DND-41 (cell line): ENCODE results near the gene ZNF275.
"Not testable (repeated sequence)": the region's sequence is repeated elsewhere in the genome, so short reads cannot be mapped to it uniquely, and the experiment has no call there.

ENCODE experiments used
- ATAC-seq: fragments of 200-7000 bp; cut with Tn5 transposase; 3 replicates; pipeline ENCODE4 v1.9.1; 2021; ENCODE audit warnings: low read depth; ENCODE audit not compliant: insufficient read depth
- DNase-seq: peaks from one replicate; pipeline ENCODE4 v3.0.0-alpha.2; 2020
- H2AFZ ChIP-seq: 2 replicates; pipeline ENCODE4 v1.6.0; 2012; ENCODE audit warnings: low read depth, low read length
- H3K27ac ChIP-seq: 2 replicates; pipeline ENCODE4 v1.5.1; 2012; ENCODE audit warnings: low read length, inconsistent platforms
- H3K27me3 ChIP-seq: fragments of 200-600 bp; sonication (generic); 2 replicates; pipeline ENCODE4 v1.6.0; 2012; ENCODE audit warnings: low read length, mild to moderate bottlenecking, inconsistent platforms; ENCODE audit not compliant: insufficient read depth, poor library complexity
- H3K36me3 ChIP-seq: 2 replicates; pipeline ENCODE4 v1.5.1; 2012; ENCODE audit warnings: low read length, inconsistent platforms; ENCODE audit not compliant: insufficient read depth
- H3K4me1 ChIP-seq: 2 replicates; pipeline ENCODE4 v1.5.1; 2012; ENCODE audit warnings: mild to moderate bottlenecking, low read length; ENCODE audit not compliant: insufficient read depth
- H3K4me2 ChIP-seq: 2 replicates; pipeline ENCODE4 v1.6.0; 2012; ENCODE audit warnings: mild to moderate bottlenecking, moderate library complexity, low read length, inconsistent platforms; ENCODE audit not compliant: insufficient read depth
- H3K4me3 ChIP-seq, 2 experiments: fragments of 200-600 bp in 1 of 2; shearing (Covaris generic) in 1 of 2; 2 replicates each; pipeline ENCODE4 v1.5.1; 2012 to 2016; ENCODE audit warnings: inconsistent platforms in 2 of 2, low read length in 2 of 2, mild to moderate bottlenecking in 2 of 2, low read depth in 1 of 2, moderate library complexity in 1 of 2
- H3K79me2 ChIP-seq: 2 replicates; pipeline ENCODE4 v1.6.0; 2012; ENCODE audit warnings: low read length, inconsistent platforms; ENCODE audit not compliant: insufficient read depth
- H3K9ac ChIP-seq: 2 replicates; pipeline ENCODE4 v1.6.0; 2012; ENCODE audit warnings: low read depth, mild to moderate bottlenecking, inconsistent platforms, low read length, moderate library complexity
- H3K9me3 ChIP-seq: 2 replicates; pipeline ENCODE4 v1.5.1; 2012; ENCODE audit warnings: low read length, moderate library complexity, mild to moderate bottlenecking, inconsistent platforms; ENCODE audit not compliant: insufficient read depth, severe bottlenecking
- H4K20me1 ChIP-seq: 2 replicates; pipeline ENCODE4 v1.6.0; 2012; ENCODE audit warnings: low read length; ENCODE audit not compliant: insufficient read depth
- EZH2 ChIP-seq: IDR thresholded peaks from 3 replicates; pipeline ENCODE4 v1.6.1; 2012; ENCODE audit warnings: borderline replicate concordance, low read depth, mild to moderate bottlenecking, moderate library complexity, low read length, inconsistent platforms; ENCODE audit not compliant: severe bottlenecking
- TF ChIP-seq, protein P1 (sequence below): IDR thresholded peaks from 2 replicates; pipeline ENCODE4 v1.5.1; 2012; ENCODE audit warnings: borderline replicate concordance, low read length, moderate library complexity, mild to moderate bottlenecking; ENCODE audit not compliant: poor library complexity, severe bottlenecking; ENCODE audit errors: extremely low read depth

Gene ZNF275, protein sequence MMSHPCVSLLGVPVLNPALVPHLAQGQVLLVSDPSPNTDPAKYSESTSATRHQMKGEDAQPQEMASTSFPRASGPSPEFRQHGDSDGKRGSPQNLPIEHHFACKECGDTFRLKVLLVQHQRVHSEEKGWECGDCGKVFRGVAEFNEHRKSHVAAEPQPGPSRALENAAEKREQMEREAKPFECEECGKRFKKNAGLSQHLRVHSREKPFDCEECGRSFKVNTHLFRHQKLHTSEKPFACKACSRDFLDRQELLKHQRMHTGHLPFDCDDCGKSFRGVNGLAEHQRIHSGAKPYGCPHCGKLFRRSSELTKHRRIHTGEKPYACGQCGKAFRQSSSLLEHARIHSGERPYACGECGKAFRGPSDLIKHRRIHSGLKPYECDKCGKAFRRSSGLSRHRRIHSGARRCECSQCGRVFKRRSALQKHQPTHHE

DNA sequence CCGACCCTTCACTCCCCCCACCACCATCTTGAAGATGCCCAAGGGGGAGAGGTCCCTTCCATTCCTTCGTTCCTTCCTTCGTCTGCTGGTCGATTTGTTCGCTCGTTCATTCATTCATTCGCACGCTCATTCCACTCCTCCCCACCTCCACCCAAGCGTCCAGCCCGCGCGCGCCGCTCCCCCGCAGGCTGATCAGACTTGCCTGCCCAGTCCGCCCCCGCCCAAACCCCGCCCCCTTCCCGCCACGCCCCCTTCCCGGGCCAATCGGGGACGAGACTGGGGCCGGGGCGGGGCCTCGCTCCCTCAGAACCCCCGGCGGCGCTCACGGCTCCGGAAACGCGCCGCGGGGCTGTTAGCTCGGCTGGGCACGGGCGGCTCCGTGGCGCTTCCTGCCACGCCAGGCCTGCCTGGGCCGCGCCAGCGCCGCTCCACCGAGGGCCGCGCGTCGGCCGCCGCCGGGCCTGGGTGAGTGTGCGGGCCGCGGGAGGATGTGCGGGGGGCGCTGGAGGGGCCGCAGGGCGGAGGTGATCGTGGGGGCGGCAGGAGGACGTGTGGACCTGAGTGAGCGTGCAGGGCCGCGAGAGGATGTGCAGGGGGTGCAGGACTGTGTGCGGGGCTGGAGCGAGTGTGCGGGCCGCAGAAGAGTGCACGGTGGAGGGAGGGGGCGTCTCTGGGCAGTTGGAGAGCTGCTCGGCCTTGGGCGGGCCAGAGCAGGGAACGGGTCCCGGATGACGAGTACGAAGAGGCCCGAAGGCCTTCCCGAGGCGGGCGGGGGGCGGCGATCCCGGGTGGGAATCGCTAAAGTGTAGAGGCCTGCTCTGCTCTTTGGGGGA is at the start of gene ZNF275:
Gene ZNF275 (plus strand): TSS at position 333 of the 833 bp plus-strand sequence. CDS start 2,527 bp downstream, outside the sequence.
- DNase-seq (peak; percentile 82), ATAC-seq (peak; percentile 96)
- H3K9ac ChIP-seq, result peak within 1 kb of the TSS; percentile 91
- peaks cover 27% of the 10 kb centered on the region for H3K36me3 ChIP-seq
- H3K27me3 ChIP-seq, result no peaks in the 10 kb centered on the region
- peak within 1 kb of the TSS; percentile 73 for H3K27ac ChIP-seq
- peaks cover 47% of the 10 kb centered on the region for H3K4me1 ChIP-seq
- TF ChIP-seq, protein P1, sequence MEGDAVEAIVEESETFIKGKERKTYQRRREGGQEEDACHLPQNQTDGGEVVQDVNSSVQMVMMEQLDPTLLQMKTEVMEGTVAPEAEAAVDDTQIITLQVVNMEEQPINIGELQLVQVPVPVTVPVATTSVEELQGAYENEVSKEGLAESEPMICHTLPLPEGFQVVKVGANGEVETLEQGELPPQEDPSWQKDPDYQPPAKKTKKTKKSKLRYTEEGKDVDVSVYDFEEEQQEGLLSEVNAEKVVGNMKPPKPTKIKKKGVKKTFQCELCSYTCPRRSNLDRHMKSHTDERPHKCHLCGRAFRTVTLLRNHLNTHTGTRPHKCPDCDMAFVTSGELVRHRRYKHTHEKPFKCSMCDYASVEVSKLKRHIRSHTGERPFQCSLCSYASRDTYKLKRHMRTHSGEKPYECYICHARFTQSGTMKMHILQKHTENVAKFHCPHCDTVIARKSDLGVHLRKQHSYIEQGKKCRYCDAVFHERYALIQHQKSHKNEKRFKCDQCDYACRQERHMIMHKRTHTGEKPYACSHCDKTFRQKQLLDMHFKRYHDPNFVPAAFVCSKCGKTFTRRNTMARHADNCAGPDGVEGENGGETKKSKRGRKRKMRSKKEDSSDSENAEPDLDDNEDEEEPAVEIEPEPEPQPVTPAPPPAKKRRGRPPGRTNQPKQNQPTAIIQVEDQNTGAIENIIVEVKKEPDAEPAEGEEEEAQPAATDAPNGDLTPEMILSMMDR, result no peak
- TF ChIP-seq EZH2, result no peak
- H3K4me2 ChIP-seq, result peak within 1 kb of the TSS; percentile 93
- peak within 1 kb of the TSS; percentile 85 for H2AFZ ChIP-seq
- peak within 1 kb of the TSS; percentile 65 to 78; a peak in 3 of 4 replicates for H3K4me3 ChIP-seq
- no peaks in the 10 kb centered on the region for H3K9me3 ChIP-seq
- H4K20me1 ChIP-seq, result 0 out of 2 replicates have a peak, but pooled peaks cover 4% of the 10 kb centered on the region
- peaks cover 45% of the 10 kb centered on the region for H3K79me2 ChIP-seq

DNA sequence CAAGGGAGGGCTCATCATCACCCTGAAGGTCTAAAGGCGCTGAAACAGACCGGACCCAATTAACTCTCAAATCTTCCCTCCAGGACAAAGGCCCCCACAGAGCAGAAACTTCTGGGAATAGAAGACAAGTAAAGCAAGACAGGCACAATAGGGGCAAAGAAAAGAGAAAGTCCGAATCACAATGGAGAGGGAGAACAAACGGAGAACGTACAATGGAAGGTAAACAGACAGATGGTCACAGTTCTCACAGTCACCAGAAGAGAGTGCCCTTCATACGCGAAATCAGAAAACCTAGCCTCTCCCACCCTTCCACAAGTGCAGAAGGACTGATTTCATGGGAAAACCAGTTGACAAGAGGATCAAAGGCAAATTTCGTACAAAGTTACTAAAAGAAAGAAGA is 48.3 kb upstream of the ZNF275 start:
- not testable (repeated sequence) for H3K4me2 ChIP-seq, H3K4me3 ChIP-seq, H3K9me3 ChIP-seq, DNase-seq, H3K4me1 ChIP-seq, H3K27me3 ChIP-seq, H3K36me3 ChIP-seq, H3K79me2 ChIP-seq, H3K27ac ChIP-seq, H4K20me1 ChIP-seq, H3K9ac ChIP-seq, H2AFZ ChIP-seq, ATAC-seq

DNA sequence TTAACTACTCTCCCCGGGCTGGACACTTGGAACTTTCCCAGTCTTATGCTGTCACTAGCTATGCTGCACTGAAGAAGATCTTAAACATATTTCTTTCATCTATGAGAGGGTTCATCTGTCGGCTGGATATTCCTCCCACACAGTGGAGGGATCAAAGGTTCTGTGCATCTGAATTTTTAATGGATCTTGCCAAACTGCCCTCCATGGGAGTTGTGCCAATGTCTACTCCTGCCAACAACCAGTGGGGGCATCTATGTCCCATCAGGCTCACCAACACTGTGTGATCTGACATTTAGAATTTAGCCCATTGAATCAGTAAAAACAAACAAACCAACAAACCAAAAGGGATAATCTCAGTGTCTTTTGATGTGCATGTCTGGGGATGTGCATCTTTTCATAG is 45.1 kb upstream of the ZNF275 start:
- not testable (repeated sequence) for H2AFZ ChIP-seq, H3K36me3 ChIP-seq, H3K4me3 ChIP-seq, H3K9ac ChIP-seq, H3K4me1 ChIP-seq, DNase-seq, ATAC-seq, H3K9me3 ChIP-seq, H4K20me1 ChIP-seq, H3K4me2 ChIP-seq, H3K27ac ChIP-seq, H3K79me2 ChIP-seq, H3K27me3 ChIP-seq

DNA sequence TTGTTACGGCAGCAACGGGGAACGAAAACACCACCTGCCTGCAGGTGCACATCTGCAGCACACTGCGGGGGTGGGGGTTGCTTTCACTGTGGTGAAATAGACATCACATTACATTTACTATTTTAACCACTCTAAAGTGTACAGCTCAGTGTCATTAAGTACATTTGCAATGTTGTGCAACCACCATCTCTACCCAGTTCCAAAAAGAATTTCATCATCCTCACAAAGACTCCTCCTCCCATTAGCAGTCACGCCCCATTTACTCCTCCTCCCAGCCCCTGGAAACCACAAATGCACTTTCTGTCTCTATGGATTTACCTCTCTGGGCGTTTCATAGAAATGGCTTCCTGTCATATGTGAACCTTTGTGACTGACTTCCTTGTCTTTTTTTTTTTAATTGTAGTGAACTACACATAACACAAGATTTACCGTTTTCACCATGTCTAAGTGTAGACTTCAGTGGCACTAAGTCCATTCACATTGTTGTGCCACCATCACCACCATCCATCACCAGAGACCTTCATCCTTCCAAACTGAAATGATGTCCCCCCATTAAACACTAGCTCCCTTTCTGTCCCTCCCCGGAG is 40.4 kb upstream of the ZNF275 start:
- H3K27ac ChIP-seq, H3K9ac ChIP-seq, H2AFZ ChIP-seq, H4K20me1 ChIP-seq, H3K4me2 ChIP-seq, H3K4me3 ChIP-seq, H3K79me2 ChIP-seq, DNase-seq, H3K27me3 ChIP-seq, H3K9me3 ChIP-seq, H3K4me1 ChIP-seq, H3K36me3 ChIP-seq: not testable (repeated sequence)
- peak; percentile 91 for ATAC-seq
